Common myeloid progenitor, CD34-positive (primary cell): Measurements from ENCODE around the gene SHISA2.
"Not testable (repeated sequence)": the region's sequence is repeated elsewhere in the genome, so short reads cannot be mapped to it uniquely, and the experiment has no call there.

Experiments used
- CTCF ChIA-PET: fragments of 350-600 bp; sonication (Branson Sonifier 250); formaldehyde crosslinking; loops from one replicate; lab custom pipeline; 2021; ENCODE audit warnings: antibody characterized with exemption; lab: Charles Lee
- POLR2A ChIA-PET: fragments of 350-600 bp; sonication (Branson Sonifier 250); formaldehyde crosslinking; loops from one replicate; lab custom pipeline; 2021; ENCODE audit warnings: antibody characterized with exemption; lab: Charles Lee
- DNase-seq, 3 donors: peaks; one replicate each; pipeline versions ENCODE4 v3.0.0 to v3.0.0-alpha.2; 2013
- H3K27ac ChIP-seq, 2 experiments: 1 replicate in 1 of 2; 2 replicates in 1 of 2; pipeline ENCODE4 v1.7.0; 2013; ENCODE audit warnings: inconsistent platforms in 2 of 2, low read length in 2 of 2, mild to moderate bottlenecking in 2 of 2, low read depth in 1 of 2, moderate library complexity in 1 of 2; ENCODE audit not compliant: severe bottlenecking in 2 of 2, insufficient read depth in 1 of 2, poor library complexity in 1 of 2
- H3K27me3 ChIP-seq, 5 experiments: replicated peaks in 2 of 5; 1 replicate in 3 of 5; 2 replicates in 2 of 5; pipeline versions ENCODE4 v1.6.1 to v1.7.0; 2013; ENCODE audit warnings: low read length in 4 of 5, mild to moderate bottlenecking in 2 of 5, moderate library complexity in 2 of 5, inconsistent platforms in 1 of 5; ENCODE audit not compliant: insufficient read depth in 5 of 5, control insufficient read depth in 4 of 5
- H3K36me3 ChIP-seq, 4 experiments: 1 replicate in 2 of 4; 2 replicates in 2 of 4; pipeline versions ENCODE4 v1.6.1 to v1.7.0; 2013; ENCODE audit warnings: low read length in 3 of 4, control low read depth in 1 of 4, mild to moderate bottlenecking in 1 of 4; ENCODE audit not compliant: control insufficient read depth in 4 of 4, insufficient read depth in 4 of 4
- H3K4me1 ChIP-seq, 4 experiments: 1 replicate in 3 of 4; 2 replicates in 1 of 4; pipeline versions ENCODE4 v1.6.1 to v1.7.1; 2013; ENCODE audit warnings: low read length in 3 of 4, mild to moderate bottlenecking in 3 of 4, control low read depth in 1 of 4, inconsistent platforms in 1 of 4, moderate library complexity in 1 of 4; ENCODE audit not compliant: control insufficient read depth in 4 of 4, insufficient read depth in 4 of 4; ENCODE audit errors: control extremely low read depth in 1 of 4
- H3K4me3 ChIP-seq, 7 experiments: 1 replicate in 4 of 7; 2 replicates in 3 of 7; pipeline versions ENCODE4 v1.5.1 to v1.7.0; 2013; ENCODE audit warnings: mild to moderate bottlenecking in 7 of 7, low read length in 6 of 7, moderate library complexity in 6 of 7, inconsistent platforms in 2 of 7, low read depth in 2 of 7, control low read depth in 1 of 7; ENCODE audit not compliant: insufficient read depth in 4 of 7, control insufficient read depth in 1 of 7; ENCODE audit errors: extremely low read depth in 1 of 7
- H3K9me3 ChIP-seq, 5 experiments: 1 replicate in 4 of 5; 2 replicates in 1 of 5; pipeline versions ENCODE4 v1.6.1 to v1.7.1; 2013; ENCODE audit warnings: low read length in 4 of 5, mild to moderate bottlenecking in 2 of 5, inconsistent platforms in 1 of 5, low read depth in 1 of 5, moderate library complexity in 1 of 5; ENCODE audit not compliant: control insufficient read depth in 4 of 5, insufficient read depth in 2 of 5; ENCODE audit errors: control extremely low read depth in 1 of 5
- WGBS: methylation state at CpG from one replicate; pipeline ENCODE4 v1.1.5; 2013; ENCODE audit not compliant: insufficient coverage; 5-methylcytosine and 5-hydroxymethylcytosine counted together

The SHISA2 gene

GRCh38 chr13:26072335-26072734 lies 20.5 kb upstream of the SHISA2 start:
- H3K27me3 ChIP-seq = peaks cover 2 to 51% (median 16%) of the 10 kb centered on the region in 5 experiments
- peak in 1 of 3 donors; percentile 10 for DNase-seq
- 50% methylated on average over 1 of the region's 7 CpGs for WGBS
- CTCF ChIA-PET = interaction anchor here (0.6 to 2.3 kb wide), 3 partner anchors 8 to 499 kb away, joined by 3 to 6 read pairs (median 5); no protein-coding TSS in a partner anchor
- H3K4me3 ChIP-seq, H3K36me3 ChIP-seq, POLR2A ChIA-PET, H3K4me1 ChIP-seq, H3K9me3 ChIP-seq, H3K27ac ChIP-seq: not testable (repeated sequence)

- Histone ChIP-seq H3K27me3 (peaks cover 2 to 45% (median 15%) of the 10 kb centered on the region in 5 experiments), H3K4me3 (no peak overlapping the region), H3K4me1 (no peaks in the 10 kb centered on the region), H3K36me3 (no peaks in the 10 kb centered on the region), H3K27ac (no peak overlapping the region), H3K9me3 (no peaks in the 10 kb centered on the region)
- CTCF ChIA-PET = interaction anchor here (2.3 kb wide), 1 partner anchor 499 kb away, joined by 6 read pairs; no protein-coding TSS in a partner anchor
- POLR2A ChIA-PET = no interaction called here
- WGBS = 100% methylated on average over 2 of the region's 2 CpGs
- no peak for DNase-seq
These were observed 19.9 kb upstream of the SHISA2 start for GRCh38 chr13:26071691-26072090.

- H3K27me3 ChIP-seq = peaks cover 0 to 25% (median 3%) of the 10 kb centered on the region in 5 experiments
- DNase-seq, POLR2A ChIA-PET, H3K4me3 ChIP-seq, H3K27ac ChIP-seq, H3K9me3 ChIP-seq, H3K36me3 ChIP-seq, H3K4me1 ChIP-seq: not testable (repeated sequence)
- WGBS = 94% methylated on average over 5 of the region's 8 CpGs
- CTCF ChIA-PET = interaction anchor here (7.6 kb wide), 1 partner anchor 494 kb away, joined by 43 read pairs; no protein-coding TSS in a partner anchor
These were observed 17.8 kb upstream of the SHISA2 start for GRCh38 chr13:26069642-26070041.

GRCh38 chr13:26068372-26068771 lies 16.6 kb upstream of the SHISA2 start:
- H3K36me3 ChIP-seq, DNase-seq, H3K4me3 ChIP-seq, H3K4me1 ChIP-seq, H3K27ac ChIP-seq, POLR2A ChIA-PET, H3K9me3 ChIP-seq: not testable (repeated sequence)
- WGBS = 100% methylated on average over 2 of the region's 2 CpGs
- H3K27me3 ChIP-seq = peaks cover 0 to 22% (median 1%) of the 10 kb centered on the region in 5 experiments
- CTCF ChIA-PET = interaction anchor here (0.8 to 7.6 kb wide), 4 partner anchors 19 to 497 kb away, joined by 3 to 43 read pairs (median 3); no protein-coding TSS in a partner anchor

- Histone ChIP-seq H3K36me3 (no peaks in the 10 kb centered on the region), H3K4me3 (no peak overlapping the region), H3K9me3 (no peaks in the 10 kb centered on the region), H3K4me1 (no peaks in the 10 kb centered on the region), H3K27ac (no peak overlapping the region), H3K27me3 (peaks cover 0 to 22% (median 1%) of the 10 kb centered on the region in 5 experiments)
- CTCF ChIA-PET = interaction anchor here (0.7 to 7.6 kb wide), 5 partner anchors 18 to 498 kb away, joined by 3 to 43 read pairs (median 3); no protein-coding TSS in a partner anchor
- POLR2A ChIA-PET = no interaction called here
- WGBS = 100% methylated on average over 2 of the region's 3 CpGs
- DNase-seq = peak in 1 of 3 donors; percentile 9
These were observed 15.8 kb upstream of the SHISA2 start for GRCh38 chr13:26067601-26068000.

- H3K9me3 ChIP-seq, H3K4me1 ChIP-seq, H3K36me3 ChIP-seq, H3K27ac ChIP-seq, H3K4me3 ChIP-seq, POLR2A ChIA-PET: not testable (repeated sequence)
- peak in 2 of 3 donors; percentile 32 to 68 for DNase-seq
- peaks cover 0 to 15% (median 1%) of the 10 kb centered on the region in 5 experiments for H3K27me3 ChIP-seq
- CTCF ChIA-PET = interaction anchor here (1.5 to 7.6 kb wide), 2 partner anchors 13 to 491 kb away, joined by 4 to 43 read pairs; no protein-coding TSS in a partner anchor
- WGBS = 66% methylated on average over 5 of the region's 7 CpGs
These were observed 14.7 kb upstream of the SHISA2 start for GRCh38 chr13:26066492-26066891.

GRCh38 chr13:26062853-26063444 lies 11.1 kb upstream of the SHISA2 start:
- no peak overlapping the region for H3K27ac ChIP-seq
- WGBS = 77% methylated on average over 2 of the region's 5 CpGs
- DNase-seq = peak; percentile 39 to 72 (median 61)
- no peaks in the 10 kb centered on the region for H3K4me1 ChIP-seq
- H3K36me3 ChIP-seq = no peaks in the 10 kb centered on the region
- no peak overlapping the region for H3K4me3 ChIP-seq
- POLR2A ChIA-PET = no interaction called here
- peaks cover 0 to 14% (median 3%) of the 10 kb centered on the region in 5 experiments for H3K27me3 ChIP-seq
- no peaks in the 10 kb centered on the region for H3K9me3 ChIP-seq
- CTCF ChIA-PET = interaction anchor here (1.6 to 2.4 kb wide), 4 partner anchors 11 to 489 kb away, joined by 4 to 13 read pairs (median 6); partner anchors contain the start of gene SHISA2
